Spleen (tissue), 7 donors: ENCODE results near the gene COL8A1.

Experiments used
- CTCF ChIP-seq, 11 experiments: fragments of 200-600 bp in 7 of 11; fragments of 450-650 bp in 4 of 11; sonication (generic) in 4 of 11; IDR thresholded peaks in 8 of 11; conservative IDR thresholded peaks in 3 of 11; 1 replicate in 7 of 11; 2 replicates in 4 of 11; pipeline versions ENCODE4 v1.4.0 to v1.8.0; 2016 to 2021; ENCODE audit warnings: antibody characterized with exemption in 11 of 11, inconsistent platforms in 4 of 11, mild to moderate bottlenecking in 1 of 11
- POLR2AphosphoS5 ChIP-seq, 3 donors: sonication (generic); formaldehyde crosslinking; IDR thresholded peaks; one replicate each; pipeline ENCODE4 v1.5.1; 2017; ENCODE audit warnings: antibody characterized with exemption in 3 of 3
- donor health status: DM: no; HTN: no; CAD: no; lungs with moderate emphysema.
- donor health status: DM: no; HTN: no; CAD: no.
- donor health status: DM: no; HTN: no; CAD: no.

- TF ChIP-seq CTCF (IDR thresholded peaks at IDR 0.05 in 8 of 11, conservative IDR thresholded peaks at IDR 0.05 in 3 of 11) (no peak), POLR2AphosphoS5 (IDR thresholded peaks at IDR 0.05) (no peak)
These were observed 13.2 kb upstream of the COL8A1 start for GRCh38 chr3:99625237-99625622.
